GM18499 (cell line): ENCODE results near the gene CDO1.
"Not testable (repeated sequence)": the region's sequence is repeated elsewhere in the genome, so short reads cannot be mapped to it uniquely, and the experiment has no call there.

Experiments
- ATAC-seq: cut with Tn5 transposase; IDR thresholded peaks from one replicate; pipeline ENCODE4 v1.9.1; 2021; ENCODE audit warnings: moderate number of reproducible peaks; ENCODE audit not compliant: insufficient read depth, unreplicated experiment

CDO1 gene

DNA sequence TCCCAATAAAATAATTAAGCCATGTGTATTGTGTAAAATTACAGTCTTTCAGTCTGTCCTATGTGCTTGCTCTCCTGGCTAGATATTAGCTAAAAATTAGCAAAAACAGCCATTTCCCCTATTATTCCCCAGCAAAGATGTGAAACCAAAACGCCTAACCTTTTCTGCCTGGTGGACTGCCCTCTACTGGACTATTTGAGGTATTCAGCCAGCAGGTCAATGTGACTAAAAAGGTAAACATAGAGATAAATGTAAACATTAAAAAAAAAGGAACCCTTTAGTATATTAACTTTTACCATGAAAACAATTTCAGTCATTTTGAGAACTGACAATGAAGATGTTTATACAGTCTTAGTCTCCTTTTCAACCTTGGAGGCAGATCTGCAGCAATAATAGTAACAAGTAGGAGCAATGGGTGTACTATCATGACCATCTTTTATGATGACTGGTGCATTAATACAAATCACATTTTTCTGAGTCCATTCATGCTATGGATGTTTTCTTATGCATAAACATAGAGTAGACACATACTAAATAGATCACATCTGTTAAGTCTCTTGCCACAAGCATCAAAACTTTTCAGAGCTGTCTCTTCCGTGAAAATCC, 14.8 kb upstream of the CDO1 start:
- peak; percentile 71 for ATAC-seq

DNA sequence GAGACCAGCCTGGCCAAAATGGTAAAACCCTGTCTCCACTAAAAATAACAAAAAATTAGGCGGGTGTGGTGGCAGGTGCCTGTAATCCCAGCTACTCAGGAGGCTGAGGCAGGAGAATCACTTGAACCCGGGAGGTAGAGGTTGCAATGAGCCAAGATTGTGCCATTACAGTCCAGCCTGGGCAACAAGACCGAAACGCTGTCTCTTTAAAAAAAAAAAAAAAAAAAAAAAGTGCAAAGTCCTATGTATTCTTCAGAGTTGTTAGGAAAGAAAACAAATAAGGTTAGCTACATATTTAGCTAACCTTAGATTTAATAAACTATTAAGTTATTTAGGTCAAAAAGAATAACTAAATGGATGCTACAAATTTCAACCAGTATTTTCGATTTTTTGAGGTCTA, 13.5 kb upstream of the CDO1 start:
- no peak for ATAC-seq

DNA sequence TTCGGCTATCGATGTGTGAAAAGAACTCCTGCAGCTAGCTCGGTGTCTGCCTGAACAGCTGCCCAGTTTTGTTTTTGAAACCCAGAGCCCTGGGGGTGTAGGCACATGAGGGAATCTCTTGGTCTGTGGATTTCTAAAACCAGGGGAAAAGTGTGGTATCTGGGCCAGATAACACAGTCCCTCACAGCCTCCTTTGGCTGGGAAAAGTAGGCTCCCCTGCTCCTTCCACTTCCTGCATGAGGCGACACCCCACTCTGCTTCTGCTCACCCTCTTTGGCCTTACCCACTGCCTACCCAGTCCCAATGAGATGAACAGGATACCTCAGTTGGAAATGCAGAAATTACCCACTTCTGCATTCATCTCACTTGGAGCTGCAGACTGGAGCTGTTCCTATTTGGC, 9.5 kb upstream of the CDO1 start:
- no peak for ATAC-seq

DNA sequence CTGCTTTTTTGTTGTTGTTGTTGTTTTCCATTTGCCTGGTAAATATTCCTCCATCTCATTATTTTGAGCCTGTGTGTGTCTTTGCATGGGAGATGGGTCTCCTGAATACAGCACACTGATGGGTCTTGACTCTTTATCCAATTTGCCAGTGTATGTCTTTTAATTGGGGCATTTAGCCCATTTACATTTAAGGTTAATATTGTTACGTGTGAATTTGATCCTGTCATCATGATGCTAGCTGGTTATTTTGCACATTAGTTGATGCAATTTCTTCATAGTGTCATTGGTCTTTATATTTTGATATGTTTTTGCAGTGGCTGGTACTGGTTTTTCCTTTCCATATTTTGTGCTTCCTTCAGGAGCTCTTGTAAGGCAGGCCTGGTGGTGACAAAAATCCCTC, 8.5 kb upstream of the CDO1 start:
- ATAC-seq, result not testable (repeated sequence)

DNA sequence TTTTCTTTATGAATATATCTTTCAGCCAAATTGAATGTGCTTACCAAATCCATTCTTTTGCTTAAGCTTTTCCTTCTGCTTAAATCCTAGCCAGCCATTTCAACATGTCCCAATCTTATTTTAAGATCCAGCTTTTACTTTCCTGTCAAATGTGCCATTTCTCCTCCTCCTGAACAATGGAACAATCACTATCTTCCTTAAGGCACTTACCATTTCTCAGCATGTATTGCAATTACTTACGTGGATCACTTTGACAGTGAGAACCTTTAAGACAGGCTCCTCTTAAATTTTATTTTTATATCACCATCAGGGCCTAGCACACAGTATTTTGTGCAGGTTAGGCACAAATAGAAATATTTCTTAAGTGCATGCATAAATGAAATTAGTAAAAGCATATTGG, 4.4 kb upstream of the CDO1 start:
- no peak for ATAC-seq

DNA sequence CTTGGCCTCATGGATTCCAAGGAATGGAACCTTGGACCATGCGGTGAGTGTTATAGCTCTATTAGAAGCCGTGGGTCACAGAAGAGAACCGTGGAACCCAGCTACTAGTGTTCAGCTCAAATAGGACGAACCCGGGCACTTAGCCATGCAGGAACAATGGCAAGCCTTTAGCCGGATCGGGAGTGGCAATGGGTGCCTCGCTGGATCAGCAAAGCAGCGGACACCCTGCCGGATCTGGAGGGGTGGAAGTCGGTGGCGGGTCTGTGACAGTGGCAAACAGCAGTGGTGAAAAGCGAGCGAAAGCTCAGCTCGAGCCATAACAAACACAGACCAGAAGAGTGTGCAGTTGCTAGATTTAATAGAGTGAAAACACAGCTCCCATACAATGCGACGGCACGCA, 2.4 kb upstream of the CDO1 start:
- ATAC-seq, result no peak

DNA sequence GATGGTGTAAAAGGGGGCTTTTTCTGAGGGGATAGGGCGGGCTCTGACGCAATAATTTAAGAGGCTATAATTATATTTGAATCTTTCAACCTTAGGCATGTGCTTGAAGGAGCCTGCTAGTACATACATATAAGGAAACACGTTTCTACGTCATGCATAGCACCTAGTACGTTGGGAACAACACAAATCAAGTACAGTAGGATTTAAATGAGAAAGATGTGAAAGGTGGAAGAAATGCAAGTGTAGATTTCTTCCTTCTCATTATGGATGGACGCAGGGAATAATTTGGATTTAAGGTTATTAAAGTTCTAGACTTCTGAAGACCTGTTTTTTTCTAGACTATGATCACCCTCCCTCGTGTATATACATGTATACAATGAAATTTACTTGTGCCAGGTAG, 927 bp upstream of the CDO1 start:
- ATAC-seq, result no peak

DNA sequence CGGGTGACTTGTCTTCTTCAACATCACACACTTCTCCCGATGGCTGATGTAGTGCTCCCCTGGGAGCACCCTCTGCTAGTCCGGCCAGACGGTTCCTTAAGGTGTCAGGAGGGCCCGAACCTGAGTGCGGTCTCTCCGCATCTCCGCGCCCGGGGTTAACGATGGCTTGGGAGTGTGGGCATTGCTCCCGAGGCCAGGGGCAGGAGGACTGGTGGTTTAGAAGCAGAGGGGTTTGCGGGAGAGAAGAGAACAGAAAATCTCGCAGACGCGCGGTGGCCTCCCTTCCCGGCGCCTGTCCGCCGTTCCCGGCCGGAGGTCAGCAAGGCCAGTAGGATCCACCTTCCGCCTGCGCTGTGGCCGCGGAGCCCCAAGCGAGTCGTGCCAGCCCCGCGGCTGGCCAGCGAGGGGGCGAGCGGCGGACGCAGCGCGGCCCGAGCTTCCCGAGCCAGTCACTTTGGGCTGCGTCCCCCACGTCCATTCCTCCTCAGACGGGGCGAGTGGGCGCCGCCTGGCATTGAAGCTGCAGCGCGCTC, 700 bp downstream of the CDO1 start:
- ATAC-seq, result no peak

DNA sequence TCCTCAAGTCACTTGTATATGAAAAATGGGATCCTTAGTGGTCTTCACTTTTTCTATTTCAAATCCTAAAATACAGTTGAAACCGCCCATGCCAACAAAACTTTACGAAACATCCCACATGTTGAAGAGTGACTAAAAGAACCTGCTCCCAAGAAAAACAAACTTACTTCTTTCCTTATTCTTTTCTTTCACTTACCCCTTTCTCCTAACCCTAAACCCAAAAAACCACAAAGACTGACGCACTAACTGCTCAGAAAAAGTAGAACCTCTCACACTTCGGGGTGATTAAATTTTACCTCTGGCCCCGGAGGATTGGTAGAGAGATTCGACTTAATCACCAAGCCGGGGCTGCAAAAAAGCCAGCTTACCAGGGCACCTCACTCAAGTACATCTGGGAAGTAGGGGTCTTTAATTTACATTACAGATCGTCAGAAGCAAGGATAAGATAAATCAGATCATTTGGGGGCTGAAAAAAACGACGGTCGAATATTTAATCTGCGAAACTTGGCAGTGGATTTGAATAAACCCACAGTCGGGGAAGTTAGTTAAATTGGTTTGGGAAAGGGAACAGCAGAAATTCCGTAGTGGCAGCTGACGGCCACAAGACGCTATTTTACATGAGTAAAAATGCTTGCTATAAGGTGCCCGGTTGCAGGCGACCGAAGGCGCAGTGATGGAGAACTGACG, 1.3 kb downstream of the CDO1 start:
- no peak for ATAC-seq

DNA sequence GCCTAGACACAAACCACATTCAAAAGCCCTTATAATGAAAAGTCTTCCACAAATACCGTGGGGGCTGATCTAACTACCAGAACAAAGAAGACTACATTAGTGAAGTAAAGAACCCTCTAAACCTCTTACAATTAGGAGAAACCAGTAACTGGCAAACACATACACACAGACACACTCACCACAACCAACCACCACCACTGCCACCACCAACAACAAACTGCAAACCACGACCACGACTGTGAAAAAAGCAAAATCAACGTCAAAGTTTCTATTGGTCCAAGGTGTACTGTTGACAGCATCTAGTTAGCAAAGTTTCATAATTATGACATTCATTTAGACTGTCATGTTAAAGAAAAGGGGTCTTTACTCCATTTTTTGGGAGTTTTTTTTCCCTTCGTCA, 2.7 kb downstream of the CDO1 start:
- no peak for ATAC-seq

DNA sequence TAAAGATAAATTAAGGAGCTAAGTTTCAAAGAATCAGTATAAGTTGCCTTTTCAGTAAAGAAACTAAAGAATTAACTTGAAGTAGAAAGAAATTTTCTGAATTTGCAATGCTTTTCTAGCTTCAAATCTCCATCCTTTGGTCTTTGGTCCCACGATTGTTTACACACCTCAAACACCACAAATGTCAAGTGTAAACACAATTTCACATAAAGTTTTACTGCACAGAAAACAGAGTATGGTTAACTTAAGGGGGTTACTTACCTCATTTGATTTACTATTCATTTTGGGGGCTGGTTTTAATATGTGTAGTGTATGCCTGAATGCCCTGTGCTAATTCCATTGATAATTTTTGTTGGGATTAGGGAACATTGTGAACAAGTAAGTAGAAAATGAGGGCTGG, 4.1 kb downstream of the CDO1 start:
- ATAC-seq, result no peak

DNA sequence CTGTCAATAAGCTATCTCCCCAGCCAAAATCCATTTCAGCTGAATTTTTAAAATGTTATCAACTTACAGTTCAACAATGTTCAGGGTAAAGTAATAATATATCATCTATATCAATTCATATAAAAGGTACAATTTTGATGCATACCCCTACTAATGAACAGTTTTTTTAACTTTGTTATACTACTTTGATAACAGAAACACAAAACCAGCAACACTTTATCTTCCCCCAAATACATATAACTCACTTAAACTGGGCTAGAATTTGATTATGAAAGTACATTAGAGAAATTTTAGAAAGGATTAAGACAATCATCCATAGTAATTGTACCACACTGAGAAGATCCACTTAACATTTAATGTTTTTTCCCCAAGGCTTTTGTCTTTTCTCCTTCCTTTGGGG, 5.1 kb downstream of the CDO1 start:
- ATAC-seq, result no peak

DNA sequence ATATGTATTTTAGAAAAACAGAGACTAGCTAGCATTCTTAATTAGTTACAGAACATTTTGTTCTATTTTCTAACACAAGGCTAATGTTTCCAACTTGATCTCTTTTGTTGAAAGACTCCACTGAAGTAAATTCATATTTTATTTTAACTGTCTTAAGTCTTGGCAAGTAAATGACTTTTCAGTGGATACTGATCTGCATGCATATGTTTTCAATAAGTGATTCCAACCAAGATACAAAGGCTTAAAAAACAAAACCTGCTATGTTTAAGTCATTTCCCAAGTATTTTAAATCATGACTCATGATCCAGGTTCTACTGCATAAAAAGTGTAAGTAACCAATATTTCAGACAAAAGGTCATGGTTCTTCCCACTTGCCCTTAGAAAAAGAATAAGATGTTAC, 5.7 kb downstream of the CDO1 start:
- no peak for ATAC-seq

DNA sequence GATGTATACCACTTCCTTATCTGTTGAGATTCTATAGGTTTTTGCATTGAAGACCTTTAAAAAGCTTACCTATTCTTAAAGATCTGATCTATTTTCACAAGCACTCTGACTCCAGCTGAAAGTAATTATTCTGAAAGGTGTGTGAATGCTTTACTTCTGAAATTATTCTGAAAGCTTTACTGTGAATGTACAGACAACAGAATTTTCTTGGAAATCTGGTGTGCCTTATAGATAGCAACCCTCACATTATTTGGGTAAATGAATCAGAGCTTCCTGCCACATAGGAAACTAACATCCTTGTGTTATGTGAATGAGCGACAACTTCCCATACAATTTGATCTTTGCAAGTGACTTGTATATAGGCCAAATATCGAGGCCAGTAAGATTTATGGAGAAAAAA, 6.5 kb downstream of the CDO1 start:
- no peak for ATAC-seq

DNA sequence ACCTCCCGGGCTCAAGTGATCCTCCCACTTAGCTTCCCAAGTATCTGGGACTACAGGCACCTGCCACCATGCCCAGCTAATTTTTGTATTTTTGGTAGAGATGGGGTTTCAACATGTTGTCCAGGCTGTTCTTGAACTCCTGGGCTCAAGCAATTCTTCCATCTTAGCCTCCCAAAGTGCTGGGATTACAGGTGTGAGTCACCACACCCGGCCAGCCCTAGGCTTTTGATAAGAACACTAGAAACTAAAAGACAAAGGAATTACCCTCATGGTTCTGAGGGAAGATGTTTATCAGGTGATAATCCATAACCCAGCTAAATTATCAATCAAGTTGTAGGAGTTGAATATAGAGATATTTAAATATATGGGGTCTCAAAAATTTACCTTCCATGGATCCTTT, 8.4 kb downstream of the CDO1 start:
- ATAC-seq, result not testable (repeated sequence)

DNA sequence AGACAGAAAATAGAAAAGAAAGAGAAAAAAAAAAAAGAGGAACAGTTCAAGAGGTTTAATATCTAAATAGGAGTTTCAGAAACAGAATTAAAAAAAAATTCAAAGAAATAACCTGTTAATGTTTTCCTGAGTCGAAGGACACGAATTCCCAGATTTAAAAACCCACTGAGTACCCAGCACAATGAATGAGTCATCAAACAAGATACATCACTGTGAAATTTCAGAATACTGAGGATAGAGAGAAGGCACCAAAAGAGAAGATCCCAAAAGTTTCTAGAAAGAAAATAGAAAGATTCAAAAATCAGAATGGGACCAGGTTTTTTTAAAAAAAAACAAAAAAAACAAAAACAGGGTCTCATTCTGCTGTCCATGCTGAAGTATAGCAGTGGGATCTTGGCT, 8.8 kb downstream of the CDO1 start:
- ATAC-seq, result no peak

DNA sequence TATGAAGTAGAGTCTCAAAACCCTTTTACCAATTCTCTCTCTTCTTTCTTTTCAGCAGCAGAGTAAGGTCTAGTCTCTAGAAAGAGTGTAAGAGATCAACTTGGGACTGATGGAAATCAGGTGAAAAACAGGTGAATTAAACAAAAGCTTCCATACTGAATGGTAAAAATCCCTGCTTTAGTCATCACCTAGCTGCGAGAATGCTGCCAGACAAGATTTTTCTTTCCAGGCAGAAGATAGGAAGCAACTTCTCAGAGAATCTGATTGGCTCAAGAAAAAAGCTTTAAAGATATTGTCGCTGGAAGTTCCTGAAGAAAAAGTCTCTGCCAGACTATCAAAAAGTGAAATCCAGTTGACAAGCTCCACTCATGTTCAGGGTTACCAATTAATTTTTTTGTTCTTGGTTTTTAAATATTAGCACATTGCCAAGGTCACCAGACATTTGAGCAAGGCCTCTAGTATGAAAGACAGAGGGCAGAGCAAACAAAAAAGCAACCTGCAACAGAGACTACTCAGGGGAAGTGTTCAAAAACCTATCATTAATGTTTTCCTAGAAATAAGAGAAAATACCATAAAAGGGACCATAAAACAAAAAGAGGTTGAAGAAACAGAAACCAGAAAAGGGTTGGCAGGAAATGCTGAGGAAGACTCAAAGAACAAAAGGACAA, 9.3 kb downstream of the CDO1 start:
- ATAC-seq, result no peak

DNA sequence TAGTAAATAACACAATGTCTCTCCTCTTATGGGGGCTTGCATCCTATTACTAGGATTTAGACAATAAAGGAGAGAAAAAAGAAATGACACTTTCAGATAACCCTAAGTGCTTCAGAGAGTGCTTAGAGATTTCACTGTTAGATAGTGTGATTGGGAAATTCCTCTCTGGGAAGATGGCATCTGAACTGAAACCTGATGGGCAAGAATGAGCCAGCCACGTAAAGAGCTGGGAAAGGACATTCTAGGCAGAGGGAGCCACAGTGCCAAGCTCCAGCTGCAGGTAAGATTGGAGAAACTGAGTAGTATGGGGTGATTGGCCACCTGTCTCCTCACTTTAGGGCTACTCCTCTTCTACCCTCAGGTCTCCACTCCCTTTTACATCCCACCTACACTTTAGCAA, 14.5 kb downstream of the CDO1 start:
- no peak for ATAC-seq

DNA sequence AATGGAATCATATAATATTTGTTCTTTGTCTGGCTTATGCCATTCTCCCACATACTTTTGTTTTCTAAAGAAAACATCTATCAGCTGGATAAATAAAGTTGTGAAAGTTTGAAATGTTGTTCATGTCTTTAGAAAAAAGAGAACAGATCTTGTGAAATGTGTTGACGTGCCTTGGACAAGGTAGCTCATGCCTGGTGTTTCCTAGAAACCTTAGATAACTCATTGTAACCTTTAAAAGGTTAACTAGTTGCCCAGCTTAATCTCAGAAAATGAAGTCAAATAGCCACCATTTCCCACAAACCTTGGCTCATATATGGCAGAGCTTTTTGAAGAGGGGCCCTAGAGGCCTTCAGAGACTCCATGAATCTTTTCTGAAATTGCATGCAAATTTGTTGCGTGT, 15.3 kb downstream of the CDO1 start:
- ATAC-seq, result no peak

DNA sequence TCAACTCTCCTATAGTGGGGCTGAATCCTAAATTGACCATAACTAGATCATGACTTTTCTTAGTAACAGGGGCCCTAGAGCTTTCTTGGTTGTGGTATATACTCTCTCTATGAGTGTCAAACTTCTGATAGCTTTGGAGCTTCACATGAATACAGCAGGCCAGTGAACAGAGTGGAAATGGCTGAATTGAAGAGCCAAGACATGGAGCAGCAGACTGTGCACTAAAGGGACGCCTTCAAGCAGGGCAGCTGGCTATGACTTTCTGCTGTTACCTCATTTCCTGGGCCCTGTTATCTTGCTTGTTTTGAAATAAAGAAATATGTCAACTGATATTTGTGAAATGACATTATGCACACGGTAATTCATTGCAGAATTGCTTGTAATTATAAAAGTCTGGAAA, 16.4 kb downstream of the CDO1 start:
- no peak for ATAC-seq

DNA sequence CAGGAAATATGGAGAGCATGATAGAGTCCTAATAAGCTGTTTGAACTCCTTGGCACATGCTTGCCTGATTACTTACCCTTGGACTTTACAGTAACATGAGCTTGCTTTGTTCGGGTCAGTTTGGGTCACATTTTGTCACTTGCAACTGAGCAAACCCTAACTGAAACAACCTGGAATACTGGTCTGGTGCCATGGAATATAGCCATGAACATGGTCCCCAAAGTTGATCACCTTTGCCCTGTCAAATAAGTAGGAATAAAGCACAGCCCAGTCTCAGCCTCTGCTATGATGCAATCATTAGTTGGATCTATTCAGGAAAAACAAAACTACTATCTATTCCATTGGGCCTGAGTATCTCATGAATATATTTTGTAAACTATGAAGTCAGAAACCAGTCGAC, 18.2 kb downstream of the CDO1 start:
- ATAC-seq, result no peak

DNA sequence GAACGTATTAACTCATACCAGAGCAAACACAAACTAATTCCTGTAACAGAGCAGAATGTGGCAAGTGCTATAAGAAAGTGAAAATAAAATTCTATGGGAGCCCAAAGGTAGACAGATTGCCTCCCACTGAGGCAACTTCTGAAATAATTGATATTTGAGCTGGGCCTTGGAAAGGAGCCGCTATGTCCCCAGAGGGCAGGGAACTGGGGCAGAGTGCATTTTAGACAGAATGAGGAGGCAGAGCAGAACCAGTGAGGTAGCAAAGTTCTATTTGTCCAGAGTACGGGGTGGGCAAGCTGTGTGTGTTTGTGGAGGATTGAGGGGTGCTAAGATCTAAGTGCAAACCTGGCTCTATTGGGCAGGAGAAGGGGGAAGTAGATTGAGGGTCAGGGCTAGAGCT, 19.8 kb downstream of the CDO1 start:
- no peak for ATAC-seq
